HG02623 (cell line): ENCODE data around the gene COQ10B.
"Not testable (repeated sequence)": the region's sequence is repeated elsewhere in the genome, so short reads cannot be mapped to it uniquely, and the experiment has no call there.

Source experiments
- ATAC-seq: cut with Tn5 transposase; IDR thresholded peaks from one replicate; pipeline ENCODE4 v1.9.1; 2021; ENCODE audit warnings: moderate library complexity; ENCODE audit not compliant: unreplicated experiment

Gene COQ10B

DNA sequence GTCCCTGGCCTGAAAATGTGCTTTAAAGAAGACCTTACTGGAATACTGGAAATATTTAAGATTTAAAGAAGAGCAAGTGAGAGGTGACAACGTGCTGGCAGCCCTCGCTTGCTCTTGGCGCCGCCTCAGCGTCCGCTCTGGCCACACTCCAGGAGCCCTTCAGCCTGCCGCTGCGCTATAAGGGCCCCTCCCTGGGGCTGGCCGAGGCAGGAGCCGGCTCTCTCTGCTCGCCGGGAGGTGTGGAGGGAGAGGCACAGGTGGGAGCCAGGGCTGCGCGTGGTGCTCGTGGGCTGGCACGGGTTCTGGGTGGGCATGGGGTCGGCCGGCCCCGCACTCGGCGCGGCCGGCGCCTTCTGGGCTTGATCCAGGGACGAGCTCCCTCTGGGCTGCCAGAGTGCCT is 2.9 kb upstream of the COQ10B start:
- no peak for ATAC-seq

DNA sequence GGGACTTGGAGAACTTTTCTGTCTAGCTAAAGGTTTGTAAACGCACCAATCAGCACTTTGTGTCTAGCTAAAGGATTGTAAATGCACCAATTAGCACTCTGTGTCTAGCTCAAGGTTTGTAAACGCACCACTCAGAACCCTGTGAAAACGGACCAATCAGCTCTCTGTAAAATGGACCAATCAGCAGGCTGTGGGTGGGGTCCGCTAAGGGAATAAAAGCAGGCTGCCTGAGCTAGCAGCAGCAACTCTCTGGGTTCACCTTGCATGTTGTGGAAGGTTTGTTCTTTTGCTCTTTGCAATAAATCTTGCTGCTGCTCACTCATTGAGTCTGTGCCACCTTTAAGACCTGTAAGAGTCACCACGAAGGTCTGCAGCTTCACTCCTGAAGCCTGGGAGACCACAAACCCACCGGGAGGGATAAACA is 2.4 kb upstream of the COQ10B start:
- not testable (repeated sequence) for ATAC-seq

DNA sequence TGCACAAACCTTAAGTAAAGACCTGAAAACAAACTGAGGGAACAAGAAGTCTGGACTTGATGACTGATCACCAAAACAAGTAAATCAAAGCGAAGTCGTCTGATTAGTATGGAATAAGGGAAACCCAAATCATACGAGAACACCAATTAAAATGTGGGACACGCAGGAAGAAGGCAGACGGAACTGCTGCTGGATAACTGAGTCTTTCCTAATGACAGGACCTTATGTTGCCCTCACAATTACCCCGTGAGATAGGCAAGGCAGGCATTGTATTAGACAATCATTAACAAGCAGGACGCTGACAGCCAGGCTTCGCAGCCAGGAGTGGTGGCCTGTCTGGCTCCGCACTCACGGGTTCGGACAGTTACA is 614 bp upstream of the COQ10B start:
- no peak for ATAC-seq

DNA sequence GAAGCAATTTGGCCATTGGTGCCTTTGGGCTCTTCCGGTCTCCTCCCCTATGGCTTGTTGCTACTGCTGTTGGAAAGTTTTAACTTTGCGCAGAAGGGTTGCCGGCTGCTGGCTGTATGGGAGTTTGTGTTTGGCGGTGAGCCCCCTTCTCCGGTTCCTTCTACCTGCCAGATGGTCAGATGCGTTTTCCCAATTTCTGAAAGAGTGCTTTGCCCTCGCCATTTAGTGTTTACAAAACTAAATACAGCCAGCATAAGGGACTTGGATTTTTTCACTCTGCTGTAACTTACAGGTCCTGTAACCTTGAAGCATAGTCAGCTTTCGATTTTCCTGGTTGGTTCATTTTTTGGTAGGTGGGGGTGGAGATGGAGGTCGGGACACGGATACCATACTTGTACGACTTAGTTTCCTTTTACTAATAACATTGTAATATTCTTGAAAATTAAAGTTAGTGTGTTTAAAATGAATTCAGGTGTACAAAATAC is 604 bp downstream of the COQ10B start:
- peak; percentile 16 for ATAC-seq

DNA sequence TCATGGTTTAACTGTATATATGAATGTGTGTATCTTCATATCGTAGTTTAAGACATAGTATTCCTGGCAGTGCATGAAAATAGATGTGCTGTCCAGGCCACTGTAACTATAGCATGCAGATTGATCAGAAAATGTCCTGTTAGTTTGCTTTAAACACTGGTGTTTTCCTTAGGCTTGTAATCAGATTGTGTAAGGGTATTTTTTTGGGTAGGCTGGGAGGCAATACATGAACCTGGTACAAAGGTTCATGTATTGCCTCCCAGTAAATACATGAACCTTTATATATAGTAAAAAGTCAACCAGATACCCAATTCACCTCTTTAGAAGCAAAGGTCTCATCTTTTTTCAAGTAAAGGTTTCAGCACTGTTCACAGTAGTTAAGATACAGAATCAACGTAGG is 1.6 kb downstream of the COQ10B start:
- no peak for ATAC-seq

- ATAC-seq = no peak
Measured at GRCh38 chr2:197455428-197455827, 2.1 kb downstream of the COQ10B start.

DNA sequence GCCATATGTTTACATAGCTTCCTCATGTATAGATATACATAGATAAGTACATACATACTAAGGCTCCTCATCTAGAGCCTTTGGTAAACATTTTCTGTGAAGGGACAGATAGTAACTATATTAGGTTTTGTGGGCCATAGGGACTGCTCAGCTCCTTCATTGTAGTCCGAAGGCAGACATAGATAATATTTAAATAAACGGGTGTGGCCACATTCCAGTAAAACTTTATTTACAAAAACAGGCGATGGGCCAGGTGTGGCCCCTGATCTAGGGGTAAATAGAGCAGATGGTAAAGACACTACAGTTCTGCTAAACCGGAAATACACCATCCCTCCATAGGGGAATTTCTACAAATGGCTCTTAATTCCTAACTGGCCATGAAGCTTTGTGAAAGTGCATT is 7.3 kb downstream of the COQ10B start:
- ATAC-seq = no peak

GRCh38 chr2:197461057-197461456 is 7.7 kb downstream of the COQ10B start:
- ATAC-seq = no peak

- ATAC-seq = no peak
Measured at GRCh38 chr2:197464175-197464574, 10.8 kb downstream of the COQ10B start.

- no peak for ATAC-seq
Measured at GRCh38 chr2:197472166-197472565, 18.8 kb downstream of the COQ10B start.

GRCh38 chr2:197477797-197478196 is 24.4 kb downstream of the COQ10B start:
- ATAC-seq = no peak

- ATAC-seq = no peak
Measured at GRCh38 chr2:197480165-197481036, 27.0 kb downstream of the COQ10B start.

DNA sequence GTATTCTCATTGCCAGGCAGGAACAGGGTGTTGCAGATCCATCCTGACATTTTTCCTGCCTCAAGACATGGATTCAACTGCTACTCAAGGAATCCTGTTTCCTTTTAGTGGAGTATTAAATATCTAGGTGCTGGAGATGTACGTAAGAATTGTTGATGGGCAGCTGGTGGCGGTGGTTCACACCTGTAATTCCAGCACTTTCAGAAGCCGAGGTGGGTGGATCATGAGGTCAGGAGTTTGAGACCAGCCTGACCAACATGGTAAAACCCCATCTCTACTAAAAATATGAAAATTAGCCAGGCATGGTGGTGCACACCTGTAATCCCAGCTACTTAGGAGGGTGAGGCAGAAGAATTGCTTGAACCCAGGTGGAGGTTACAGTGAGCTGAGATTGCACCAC is 30.9 kb downstream of the COQ10B start:
- not testable (repeated sequence) for ATAC-seq

- ATAC-seq = no peak
Measured at GRCh38 chr2:197486175-197486574, 32.8 kb downstream of the COQ10B start.

- ATAC-seq = no peak
Measured at GRCh38 chr2:197487385-197487784, 34.0 kb downstream of the COQ10B start.

DNA sequence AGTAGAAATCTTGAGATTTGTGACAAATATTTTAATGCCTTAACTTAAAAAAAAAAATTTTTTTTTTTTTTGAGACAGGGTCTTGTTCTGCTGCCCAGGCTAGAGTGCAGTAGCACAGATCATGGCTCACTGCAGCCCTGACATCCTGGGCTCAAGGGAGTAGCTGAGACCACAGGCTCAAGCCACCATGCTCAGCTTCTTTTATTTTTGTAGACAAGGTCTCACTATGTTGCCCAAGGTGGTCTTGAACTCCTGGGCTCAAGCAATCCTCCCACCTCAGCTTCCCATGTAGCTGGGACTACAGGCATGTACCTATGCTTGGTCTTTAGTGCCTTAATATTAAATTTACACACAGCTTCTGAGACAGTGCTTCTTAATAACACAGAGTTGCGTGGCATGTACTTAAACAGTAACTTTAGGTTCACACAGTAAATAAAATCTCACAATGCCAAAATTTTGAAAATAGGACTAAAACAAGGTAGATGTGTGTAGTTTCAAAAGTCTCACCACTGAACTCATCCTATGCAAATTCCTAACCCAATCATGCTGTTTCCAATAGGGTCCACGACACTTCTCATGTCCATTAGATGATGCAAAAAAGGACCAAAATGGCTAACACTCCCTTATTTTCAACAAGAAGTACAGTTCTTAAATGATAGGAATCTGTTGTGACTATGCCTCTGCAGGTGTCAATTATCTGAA is 42.2 kb downstream of the COQ10B start:
- no peak for ATAC-seq

GRCh38 chr2:197496695-197497094 is 43.3 kb downstream of the COQ10B start:
- ATAC-seq = no peak

GRCh38 chr2:197497326-197497725 is 44.0 kb downstream of the COQ10B start:
- ATAC-seq = no peak

- ATAC-seq = no peak
Measured at GRCh38 chr2:197498235-197498936, 45.0 kb downstream of the COQ10B start.

DNA sequence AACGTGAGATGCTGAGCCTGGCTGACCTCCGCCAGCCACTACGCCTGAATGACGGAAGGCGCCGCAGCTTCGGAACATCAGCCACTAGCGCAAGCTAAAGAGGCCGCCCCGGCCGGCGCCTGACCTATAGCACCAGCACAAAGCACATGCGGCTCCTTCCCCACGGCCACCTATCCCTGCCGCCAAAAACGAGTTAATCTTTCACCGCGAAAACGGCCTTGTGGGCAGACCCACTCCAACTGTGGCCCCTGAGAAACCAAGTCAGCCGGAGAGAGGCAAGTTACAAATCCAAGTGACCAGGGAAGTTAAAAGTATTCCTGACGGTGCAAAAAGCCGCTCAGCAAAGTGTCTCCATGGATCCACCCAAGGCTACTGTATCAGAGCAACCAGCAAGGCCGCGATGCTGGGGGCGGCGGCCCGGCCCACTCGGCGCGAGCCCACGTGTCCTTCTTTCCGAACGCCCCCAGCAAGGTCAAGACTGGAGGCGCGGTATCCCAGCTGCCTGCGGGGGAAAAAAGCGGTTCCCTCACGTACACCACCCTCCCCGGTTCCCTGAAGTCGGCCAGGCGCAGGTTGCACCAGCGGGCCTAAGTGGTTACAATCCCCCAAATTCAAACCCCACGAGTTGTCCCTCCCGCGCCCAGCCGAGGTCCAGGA is 45.7 kb downstream of the COQ10B start:
- peak; percentile 11 for ATAC-seq
